NB4 (cell line): ENCODE data around the gene HPCAL1.
A peak's percentile ranks its signal among the peaks of the same experiment; 100 is the strongest.

Source experiments
- DNase-seq: peaks from one replicate; pipeline ENCODE4 v3.0.0; 2010; ENCODE audit warnings: low read depth
- H3K4me3 ChIP-seq: one replicate; pipeline ENCODE4 v1.5.1; 2011; ENCODE audit warnings: mild to moderate bottlenecking, low read depth, low read length, moderate library complexity
- MYC ChIP-seq: IDR thresholded peaks from 2 replicates; pipeline ENCODE4 v1.6.1; 2011; ENCODE audit warnings: low read depth, low read length
- POLR2A ChIP-seq: IDR thresholded peaks from 2 replicates; pipeline ENCODE4 v1.6.1; 2011; ENCODE audit warnings: mild to moderate bottlenecking; ENCODE audit not compliant: insufficient read length; ENCODE audit errors: extremely low read depth
- TF ChIP-seq, protein P1 (sequence below): IDR thresholded peaks from 2 replicates; pipeline ENCODE4 v1.6.1; 2011; ENCODE audit warnings: low read depth, low read length
- TF ChIP-seq, protein P2 (sequence below): IDR thresholded peaks from one replicate; pipeline ENCODE4 v1.5.1; 2012; ENCODE audit warnings: low read depth, low read length

Gene HPCAL1

DNA sequence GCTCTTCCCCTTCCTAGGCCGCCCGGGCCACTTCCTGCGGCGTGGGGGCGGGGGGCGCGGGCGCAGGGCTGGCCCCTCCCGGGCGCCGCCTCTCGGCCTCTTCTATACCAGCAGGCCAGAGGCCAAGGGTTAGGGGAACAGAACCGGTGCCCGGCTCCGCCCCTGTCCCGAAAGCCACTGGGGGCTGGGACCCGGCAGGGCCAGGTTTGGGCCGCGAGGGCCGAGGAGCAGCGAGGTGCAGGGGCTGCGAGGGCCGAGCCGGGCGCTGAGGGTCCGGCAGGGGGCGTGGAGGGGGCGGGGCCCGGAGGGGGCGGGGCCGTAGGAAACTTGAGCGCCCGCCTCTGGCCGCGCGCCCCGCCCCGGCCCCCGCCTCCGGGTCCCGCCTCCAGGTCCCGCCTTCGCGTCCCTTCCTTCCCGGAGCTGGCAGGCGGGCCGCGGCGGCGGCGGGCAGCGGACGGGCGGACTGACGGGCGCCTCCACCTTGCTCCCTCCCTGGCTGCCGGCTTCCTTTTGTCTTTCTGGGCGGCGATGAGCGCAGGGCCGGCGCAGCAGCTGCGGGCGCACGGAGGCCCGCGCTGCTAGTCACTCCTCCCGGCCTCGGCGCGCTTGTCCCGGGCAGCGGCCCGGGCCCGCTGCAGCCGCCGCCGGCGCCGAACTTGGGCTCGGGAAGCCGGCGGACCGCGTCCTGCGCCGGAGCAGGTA lies at the start of gene HPCAL1:
TSS of gene HPCAL1 (plus strand) at position 426 of the 702 bp plus-strand sequence. CDS start 116,854 bp downstream, outside the sequence.
- peak; percentile 95 for DNase-seq
- peak within 1 kb of the TSS; percentile 91 for H3K4me3 ChIP-seq
- TF ChIP-seq, protein P1, sequence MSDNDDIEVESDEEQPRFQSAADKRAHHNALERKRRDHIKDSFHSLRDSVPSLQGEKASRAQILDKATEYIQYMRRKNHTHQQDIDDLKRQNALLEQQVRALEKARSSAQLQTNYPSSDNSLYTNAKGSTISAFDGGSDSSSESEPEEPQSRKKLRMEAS, result 0 out of 2 replicates have a peak, but pooled peaks have one; percentile 5
- TF ChIP-seq, protein P2, sequence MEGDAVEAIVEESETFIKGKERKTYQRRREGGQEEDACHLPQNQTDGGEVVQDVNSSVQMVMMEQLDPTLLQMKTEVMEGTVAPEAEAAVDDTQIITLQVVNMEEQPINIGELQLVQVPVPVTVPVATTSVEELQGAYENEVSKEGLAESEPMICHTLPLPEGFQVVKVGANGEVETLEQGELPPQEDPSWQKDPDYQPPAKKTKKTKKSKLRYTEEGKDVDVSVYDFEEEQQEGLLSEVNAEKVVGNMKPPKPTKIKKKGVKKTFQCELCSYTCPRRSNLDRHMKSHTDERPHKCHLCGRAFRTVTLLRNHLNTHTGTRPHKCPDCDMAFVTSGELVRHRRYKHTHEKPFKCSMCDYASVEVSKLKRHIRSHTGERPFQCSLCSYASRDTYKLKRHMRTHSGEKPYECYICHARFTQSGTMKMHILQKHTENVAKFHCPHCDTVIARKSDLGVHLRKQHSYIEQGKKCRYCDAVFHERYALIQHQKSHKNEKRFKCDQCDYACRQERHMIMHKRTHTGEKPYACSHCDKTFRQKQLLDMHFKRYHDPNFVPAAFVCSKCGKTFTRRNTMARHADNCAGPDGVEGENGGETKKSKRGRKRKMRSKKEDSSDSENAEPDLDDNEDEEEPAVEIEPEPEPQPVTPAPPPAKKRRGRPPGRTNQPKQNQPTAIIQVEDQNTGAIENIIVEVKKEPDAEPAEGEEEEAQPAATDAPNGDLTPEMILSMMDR, result peak; percentile 47
- peak; percentile 30; the same call in 1 of the 2 replicates for TF ChIP-seq MYC
- TF ChIP-seq POLR2A, result peak; percentile 74

DNA sequence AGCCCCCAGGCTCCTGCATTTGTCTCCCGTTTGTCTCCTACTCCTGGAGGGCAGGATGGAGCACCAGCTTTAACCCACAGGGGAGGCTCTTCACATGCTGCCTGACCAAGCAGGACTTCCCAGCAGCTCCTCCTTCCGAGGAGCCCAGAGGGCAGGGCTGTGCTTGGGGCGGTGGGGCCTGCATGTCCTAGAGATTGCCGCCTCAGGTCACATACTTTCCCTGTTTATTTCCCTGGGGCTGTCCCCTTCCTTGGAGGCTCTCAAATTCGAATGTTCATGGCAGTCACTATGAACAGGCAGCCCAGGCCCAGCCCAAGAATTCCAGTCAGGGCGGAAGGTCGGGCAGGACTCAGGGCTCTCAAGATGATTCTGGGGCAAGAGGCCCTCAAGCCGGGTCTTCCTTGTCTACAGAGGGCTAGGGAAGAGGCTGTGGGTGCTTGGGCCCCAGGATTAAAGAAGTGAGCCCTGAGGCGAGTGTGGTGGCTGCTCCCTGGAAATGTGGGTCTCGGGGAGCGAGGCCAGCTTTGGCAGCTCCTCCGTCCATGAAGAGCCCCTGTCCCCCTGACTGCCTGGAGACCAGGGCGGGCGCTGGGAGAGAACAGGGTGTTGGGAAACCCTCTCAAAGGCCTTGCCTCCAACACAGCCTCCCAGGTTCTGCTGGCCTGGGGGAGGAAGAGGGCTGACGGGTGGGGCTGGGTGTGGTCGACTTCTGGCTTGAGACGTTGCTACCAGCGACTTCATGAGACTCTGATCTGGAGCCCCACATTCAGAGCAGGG lies 48.9 kb upstream of the HPCAL1 start:
- TF ChIP-seq, protein P1, result no peak
- TF ChIP-seq POLR2A, result no peak
- TF ChIP-seq, protein P2, result no peak
- no peak for TF ChIP-seq MYC
- DNase-seq, result peak; percentile 51
- H3K4me3 ChIP-seq, result no peak overlapping the region

DNA sequence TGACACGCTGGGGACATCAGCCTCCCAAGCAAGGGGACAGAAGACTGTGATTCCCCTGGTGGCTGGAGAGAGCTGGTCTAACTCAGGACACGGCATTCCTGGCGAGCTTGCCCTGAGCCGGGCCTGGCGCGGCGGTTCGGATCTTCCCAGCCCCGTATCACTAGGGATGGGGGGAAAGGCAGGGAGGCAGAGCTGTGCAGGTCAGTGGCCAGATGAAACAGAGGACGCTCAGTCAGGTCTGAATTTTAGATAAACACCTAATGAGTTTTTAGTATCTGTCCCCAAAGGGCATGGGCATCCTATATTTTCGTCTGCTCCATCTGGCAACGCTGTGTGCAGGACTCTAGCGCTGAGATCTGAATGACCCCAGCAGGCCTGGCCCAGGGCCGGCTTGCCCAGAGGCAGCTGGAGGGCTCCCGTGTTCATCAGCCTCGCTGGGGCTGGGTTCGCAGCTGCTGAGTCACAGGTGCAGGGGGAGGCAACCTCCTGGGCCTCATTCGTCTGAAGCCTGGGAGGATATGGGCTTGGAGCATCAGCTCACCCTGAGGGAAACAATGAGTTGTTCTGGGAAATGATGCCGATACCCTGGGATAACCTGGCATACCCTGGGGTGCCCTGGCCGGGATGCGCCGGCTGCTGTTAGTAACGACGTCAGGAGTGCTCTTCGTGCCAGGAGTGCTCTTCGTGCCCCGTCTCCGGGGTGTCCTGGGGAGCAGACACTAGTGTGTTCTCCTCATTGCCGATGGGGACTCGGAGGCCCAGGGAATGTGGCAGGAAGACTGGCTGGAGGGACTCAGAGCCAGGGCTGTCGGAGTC lies 48.1 kb upstream of the HPCAL1 start:
- no peak for DNase-seq
- no peak overlapping the region for H3K4me3 ChIP-seq
- TF ChIP-seq MYC (no peak), POLR2A (no peak)
- TF ChIP-seq, protein P1, result no peak
- TF ChIP-seq, protein P2, result no peak

DNA sequence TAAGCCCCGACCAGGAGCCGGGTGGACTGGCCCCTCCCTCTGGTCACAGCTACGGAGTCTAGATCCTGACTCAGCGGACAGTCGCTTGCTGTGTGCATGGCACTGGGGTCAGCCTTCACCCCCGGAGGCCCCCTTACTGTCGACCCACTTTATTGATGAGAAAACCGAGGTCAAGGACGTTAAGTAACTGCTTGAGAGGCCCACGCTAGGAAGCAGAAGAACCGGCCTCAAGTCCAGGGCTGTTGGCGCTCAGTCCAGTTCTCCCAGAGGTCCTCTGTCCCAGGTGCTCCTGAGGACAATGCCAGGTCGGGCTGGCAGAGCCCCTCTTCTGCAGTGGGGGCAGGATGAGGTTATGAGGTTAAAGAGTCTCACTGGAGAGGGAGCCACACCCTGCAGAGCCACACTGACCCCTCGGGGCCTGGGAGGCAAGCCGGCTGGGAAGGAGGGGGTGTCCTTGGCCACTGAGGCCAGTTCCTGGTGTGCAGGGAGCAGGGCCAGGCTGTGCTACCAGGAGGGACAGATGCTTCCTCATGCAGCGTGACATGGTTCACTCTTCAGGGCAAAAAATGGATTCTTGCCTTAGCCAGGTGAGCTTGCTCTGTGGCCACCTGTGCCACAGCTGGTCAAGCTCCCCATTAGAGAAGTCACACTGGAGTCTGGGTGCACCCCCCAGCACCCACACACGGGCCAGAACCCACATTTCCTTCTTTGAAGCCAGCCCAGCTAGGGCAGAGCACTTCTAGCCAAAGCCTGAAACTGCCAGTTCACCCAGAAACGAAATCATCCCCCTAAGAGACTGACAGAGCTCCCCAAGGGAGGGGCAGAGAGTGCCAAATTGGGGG lies 47.3 kb upstream of the HPCAL1 start:
- H3K4me3 ChIP-seq, result no peak overlapping the region
- TF ChIP-seq, protein P2, result no peak
- TF ChIP-seq POLR2A, result no peak
- no peak for TF ChIP-seq MYC
- TF ChIP-seq, protein P1, result no peak
- no peak for DNase-seq

DNA sequence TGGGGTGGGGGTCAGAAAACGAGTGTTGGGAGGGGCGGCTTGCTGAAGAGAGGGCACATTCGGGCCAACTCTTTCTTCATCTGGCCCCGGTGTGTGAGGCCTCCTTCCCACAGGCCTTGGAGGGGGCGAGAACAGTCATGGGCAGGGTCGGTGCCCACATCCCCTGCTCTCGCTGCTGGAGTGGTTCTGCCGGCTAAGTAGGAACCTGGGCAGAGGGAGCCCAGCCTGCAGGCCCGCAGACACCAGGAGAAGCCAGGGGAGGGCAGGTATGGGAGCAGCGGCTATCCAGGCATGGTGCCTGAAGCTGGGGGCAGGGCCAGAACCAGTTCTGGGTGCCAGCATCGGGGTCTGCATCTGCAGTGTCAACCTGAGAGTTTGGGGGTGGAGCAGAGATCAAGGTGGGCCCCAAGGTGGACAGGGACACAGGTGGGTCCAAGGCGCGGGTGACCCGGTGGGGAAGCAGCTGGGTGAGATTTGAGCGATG lies 46.6 kb upstream of the HPCAL1 start:
- no peak for DNase-seq
- no peak for TF ChIP-seq MYC
- TF ChIP-seq, protein P2, result no peak
- H3K4me3 ChIP-seq, result no peak overlapping the region
